Right lobe of liver (tissue), 6 donors: ENCODE data around the gene SH3RF1. TPM values are rescaled to one million over a fixed set of nuclear protein-coding genes. Genes with fewer than 3 reads are reported as not detected.
A peak's percentile ranks its signal among the peaks of the same experiment; 100 is the strongest.

Experiments used
- ATAC-seq, 4 donors: fragments of 200-7000 bp; cut with Tn5 transposase; one replicate each; pipeline ENCODE4 v1.9.1; 2020; ENCODE audit warnings: mild to moderate bottlenecking in 4 of 4, moderate library complexity in 4 of 4
- DNase-seq, 3 donors: peaks; one replicate each; pipeline ENCODE4 v3.0.0-alpha.2; 2020
- H3K27ac ChIP-seq, 3 donors: fragments of 200-600 bp; one replicate each; pipeline ENCODE4 v1.8.0; 2022
- H3K27me3 ChIP-seq, 2 donors: fragments of 200-600 bp; one replicate each; pipeline ENCODE4 v1.8.0; 2022
- H3K36me3 ChIP-seq, 4 donors: fragments of 200-600 bp; sonication (generic) in 1 of 4; one replicate each; pipeline versions ENCODE4 v1.5.1 to v1.8.0; 2017 to 2022; ENCODE audit warnings: control low read depth in 1 of 4
- H3K4me1 ChIP-seq, 4 donors: fragments of 200-600 bp; sonication (generic) in 1 of 4; one replicate each; pipeline versions ENCODE4 v1.5.1 to v1.8.0; 2017 to 2022; ENCODE audit warnings: control low read depth in 1 of 4
- H3K4me3 ChIP-seq, 3 donors: fragments of 200-600 bp; one replicate each; pipeline ENCODE4 v1.8.0; 2022
- H3K9me3 ChIP-seq, 4 donors: fragments of 200-600 bp; sonication (generic) in 1 of 4; one replicate each; pipeline versions ENCODE4 v1.5.1 to v1.8.0; 2017 to 2022; ENCODE audit warnings: control low read depth in 1 of 4
- POLR2A ChIP-seq: fragments of 450-650 bp; IDR thresholded peaks from one replicate; pipeline ENCODE4 v1.6.1; 2017; ENCODE audit warnings: antibody characterized with exemption, mild to moderate bottlenecking
- WGBS: methylation state at CpG from one replicate; pipeline ENCODE4 v1.1.6; 2018; ENCODE audit warnings: low coverage, low lambda C conversion rate; ENCODE audit not compliant: insufficient coverage; ENCODE audit errors: missing lambda C conversion rate; 5-methylcytosine and 5-hydroxymethylcytosine counted together
- intact Hi-C, 2 donors: fragments of 100-400 bp; cut with DNase I; formaldehyde crosslinking; loops; one replicate each; pipeline versions ENCODE4 v1.11.2 to v1.14.1; 2022
- total RNA-seq, 6 experiments: library from RNA; depleted of rRNA in 2 of 6; stranded (reverse); fragments of >200 nt in 2 of 6; fragmentation: NEBNext Ultra II Directional in 3 of 6; extraction: Animal tissue kit (Norgen Biotek cat#: 25700) in 3 of 6; gene quantifications; one replicate each; pipeline versions ENCODE4 v1.1.0 to v1.2.4, GENCODE V29; 2016 to 2023
- TF ChIP-seq, protein P1 (sequence below), 4 donors: fragments of 200-600 bp in 3 of 4; fragments of 450-650 bp in 1 of 4; IDR thresholded peaks; one replicate each; pipeline versions ENCODE4 v1.5.1 to v1.8.0; 2016 to 2022; ENCODE audit warnings: antibody characterized with exemption in 4 of 4, mild to moderate bottlenecking in 2 of 4
- donor health status: DM: no; HTN: yes; CAD: no.
- donor health status: DM: no; HTN: no; CAD: no.
- donor health status: DM: no; HTN: no; CAD: no.
- donor health status: DM: no; HTN: yes; CAD: no.
- donor health status: DM: no; HTN: yes; CAD: no.

The SH3RF1 gene
- total RNA-seq, 6 experiments from 2014 or later: 5.5 to 11.0 (median 7.3) TPM

DNA sequence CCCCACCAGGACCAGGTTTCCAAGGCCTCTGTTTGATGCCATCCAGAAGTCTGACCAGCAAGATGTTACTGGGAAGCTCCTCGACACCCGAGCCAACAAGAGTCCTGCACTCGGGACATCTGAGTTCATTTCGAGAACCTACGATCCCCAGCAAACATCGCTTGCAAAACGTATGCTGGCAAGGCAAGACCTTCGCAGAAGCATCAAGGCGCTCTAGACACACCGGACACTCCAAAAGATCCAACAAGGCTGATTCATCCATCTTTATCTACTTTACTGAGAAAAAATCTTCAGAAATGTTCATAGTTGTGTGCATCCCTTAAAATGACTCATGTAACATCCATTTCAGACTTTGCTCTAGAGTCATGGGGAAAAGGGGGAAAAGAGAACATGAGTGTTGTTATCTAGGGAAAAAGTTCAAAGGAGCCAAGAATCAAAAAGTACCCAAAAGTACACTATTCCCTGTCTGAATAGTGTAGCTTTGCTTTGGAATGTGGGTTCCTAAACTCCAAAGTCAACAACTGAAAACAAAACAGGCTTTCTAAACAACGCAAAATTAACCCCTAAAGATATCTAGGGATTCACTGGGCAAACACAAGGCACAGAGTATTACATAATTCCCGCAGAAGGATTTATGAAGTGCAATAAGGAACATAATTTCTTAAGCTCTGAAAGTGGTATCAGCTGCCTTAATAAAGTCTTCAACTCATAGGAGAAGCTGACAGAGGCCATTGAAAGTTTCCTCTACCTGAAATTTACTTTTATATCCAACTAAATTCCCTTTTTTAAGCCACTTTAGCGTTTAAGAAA, 1.6 kb downstream of the SH3RF1 start:
- ATAC-seq: peak in 2 of 4 donors; percentile 5 to 32
- peaks cover 0 to 15% (median 4%) of the 10 kb centered on the region in 4 donors for H3K4me1 ChIP-seq

DNA sequence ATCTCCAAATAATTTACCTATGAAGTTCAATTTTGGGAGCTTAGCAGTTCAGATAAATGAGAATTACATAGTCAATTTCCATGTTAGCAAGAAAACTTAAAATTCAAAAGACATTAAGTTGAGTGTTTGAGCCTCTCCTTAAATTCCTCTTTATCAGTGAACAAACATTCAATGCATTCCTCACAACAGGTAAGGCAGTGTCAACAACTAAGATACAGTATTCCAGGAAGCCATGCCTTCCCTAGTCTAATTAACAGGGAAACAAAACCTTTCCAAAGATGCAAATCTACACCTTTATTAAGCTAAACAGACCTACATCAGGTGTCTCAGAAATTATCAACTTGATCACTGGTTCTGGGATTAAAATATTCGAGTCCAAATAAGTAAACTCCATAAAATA, 3.7 kb downstream of the SH3RF1 start:
- intact Hi-C loops: no loop called here
- Histone ChIP-seq H3K4me3 (no peak overlapping the region), H3K27me3 (no peaks in the 10 kb centered on the region), H3K9me3 (no peaks in the 10 kb centered on the region), H3K27ac (no peak overlapping the region), H3K4me1 (peaks cover 0 to 15% (median 4%) of the 10 kb centered on the region in 4 donors), H3K36me3 (no peaks in the 10 kb centered on the region)
- WGBS: 15% methylated on average over 1 of the region's 1 CpG
- ATAC-seq (no peak), DNase-seq (no peak)
- no peak for TF ChIP-seq POLR2A
- TF ChIP-seq, protein P1, sequence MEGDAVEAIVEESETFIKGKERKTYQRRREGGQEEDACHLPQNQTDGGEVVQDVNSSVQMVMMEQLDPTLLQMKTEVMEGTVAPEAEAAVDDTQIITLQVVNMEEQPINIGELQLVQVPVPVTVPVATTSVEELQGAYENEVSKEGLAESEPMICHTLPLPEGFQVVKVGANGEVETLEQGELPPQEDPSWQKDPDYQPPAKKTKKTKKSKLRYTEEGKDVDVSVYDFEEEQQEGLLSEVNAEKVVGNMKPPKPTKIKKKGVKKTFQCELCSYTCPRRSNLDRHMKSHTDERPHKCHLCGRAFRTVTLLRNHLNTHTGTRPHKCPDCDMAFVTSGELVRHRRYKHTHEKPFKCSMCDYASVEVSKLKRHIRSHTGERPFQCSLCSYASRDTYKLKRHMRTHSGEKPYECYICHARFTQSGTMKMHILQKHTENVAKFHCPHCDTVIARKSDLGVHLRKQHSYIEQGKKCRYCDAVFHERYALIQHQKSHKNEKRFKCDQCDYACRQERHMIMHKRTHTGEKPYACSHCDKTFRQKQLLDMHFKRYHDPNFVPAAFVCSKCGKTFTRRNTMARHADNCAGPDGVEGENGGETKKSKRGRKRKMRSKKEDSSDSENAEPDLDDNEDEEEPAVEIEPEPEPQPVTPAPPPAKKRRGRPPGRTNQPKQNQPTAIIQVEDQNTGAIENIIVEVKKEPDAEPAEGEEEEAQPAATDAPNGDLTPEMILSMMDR (IDR thresholded peaks at IDR 0.05): no peak

More for the DNA sequence above, 1.6 kb downstream of the SH3RF1 start:
- Histone ChIP-seq H3K9me3 (no peaks in the 10 kb centered on the region), H3K36me3 (no peaks in the 10 kb centered on the region), H3K27ac (peak overlapping the region; percentile 89 to 94 (median 92)), H3K27me3 (no peaks in the 10 kb centered on the region), H3K4me3 (peak overlapping the region; percentile 80 to 97 (median 96))
- peak in 1 of 3 donors; percentile 47 for DNase-seq
- WGBS: 30% methylated on average over 12 of the region's 13 CpGs
- TF ChIP-seq, protein P1 (IDR thresholded peaks at IDR 0.05): no peak
- no peak for TF ChIP-seq POLR2A
- intact Hi-C loops: no loop called here

DNA sequence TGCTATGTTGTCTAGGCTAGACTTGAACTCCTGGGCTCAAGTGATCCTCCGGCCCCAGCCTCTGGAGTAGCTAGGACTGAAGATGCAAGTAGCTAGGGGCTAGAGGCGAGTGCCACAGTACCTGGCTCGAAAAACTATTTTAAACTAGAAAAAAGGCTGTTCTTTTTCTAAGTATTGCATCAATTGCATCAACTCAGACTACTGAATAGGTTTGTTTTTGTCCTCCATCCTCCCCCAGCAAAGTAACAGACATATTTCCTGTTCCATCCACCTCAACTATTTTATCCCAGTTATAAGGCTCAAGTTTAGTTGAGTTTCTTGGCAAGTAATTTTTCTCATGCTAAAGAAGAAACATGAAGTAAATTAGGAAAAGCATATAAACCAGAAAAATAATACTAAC, 4.1 kb downstream of the SH3RF1 start:
- no peak for TF ChIP-seq POLR2A
- TF ChIP-seq, protein P1 (IDR thresholded peaks at IDR 0.05): no peak
- ATAC-seq (no peak), DNase-seq (no peak)
- Histone ChIP-seq H3K36me3 (no peaks in the 10 kb centered on the region), H3K27ac (no peak overlapping the region), H3K4me1 (peaks cover 0 to 15% (median 2%) of the 10 kb centered on the region in 4 donors), H3K4me3 (no peak overlapping the region), H3K9me3 (no peaks in the 10 kb centered on the region), H3K27me3 (no peaks in the 10 kb centered on the region)
- WGBS: 100% methylated on average over 1 of the region's 3 CpGs
- intact Hi-C loops: no loop called here

DNA sequence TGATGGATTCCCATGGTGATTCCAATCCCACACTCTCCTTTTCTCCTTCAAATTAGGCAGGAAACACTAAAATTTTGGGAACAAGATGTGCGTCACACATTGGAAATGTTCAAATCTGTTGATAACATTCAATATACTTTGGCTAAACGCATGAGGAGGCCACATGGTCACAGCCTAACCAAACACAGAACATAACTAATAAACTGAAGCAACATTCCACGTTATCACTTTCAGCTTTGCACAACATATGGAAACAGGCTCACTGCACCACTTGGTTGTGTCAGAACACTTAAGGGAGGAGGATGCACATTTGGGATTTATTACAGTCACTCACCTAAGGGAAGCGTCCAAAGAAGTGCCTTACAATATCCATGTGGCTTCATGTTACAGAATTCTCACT, 4.7 kb downstream of the SH3RF1 start:
- ATAC-seq (no peak), DNase-seq (no peak)
- Histone ChIP-seq H3K36me3 (no peaks in the 10 kb centered on the region), H3K27ac (no peak overlapping the region), H3K27me3 (no peaks in the 10 kb centered on the region), H3K9me3 (no peaks in the 10 kb centered on the region), H3K4me3 (no peak overlapping the region), H3K4me1 (peaks cover 0 to 15% (median 1%) of the 10 kb centered on the region in 4 donors)
- intact Hi-C loops: no loop called here
- 75% methylated on average over 4 of the region's 4 CpGs for WGBS
- TF ChIP-seq, protein P1 (IDR thresholded peaks at IDR 0.05): no peak
- TF ChIP-seq POLR2A: no peak
